Activated T-cell treated with anti-CD3 and anti-CD28 coated beads, Interleukin-2, amount 50 U/mL, for 72 hours (primary cell): ENCODE results near the gene PALB2. TPM values are rescaled to one million over a fixed set of nuclear protein-coding genes. Genes with fewer than 3 reads are reported as not detected.

ENCODE experiments used
- ATAC-seq, 2 donors: fragments of 150-1000 bp; cut with Tn5 transposase; replicated peaks in 1 of 2; 2 replicates each; pipeline ENCODE4 v1.10.0; 2021; ENCODE audit warnings: moderate library complexity in 2 of 2, mild to moderate bottlenecking in 1 of 2
- DNase-seq, 2 donors: peaks; one replicate each; pipeline ENCODE4 v3.0.0; 2021 to 2022; ENCODE audit warnings: mixed read lengths in 1 of 2
- H3K27ac Mint-ChIP-seq: one replicate; pipeline ENCODE4 v1.8.0; 2022; ENCODE audit warnings: mild to moderate bottlenecking, moderate library complexity, mixed read lengths
- H3K27me3 Mint-ChIP-seq: one replicate; pipeline ENCODE4 v1.8.0; 2022; ENCODE audit warnings: low read depth, mixed read lengths
- H3K36me3 Mint-ChIP-seq, 2 donors: one replicate each; pipeline ENCODE4 v1.8.0; 2022; ENCODE audit warnings: mixed read lengths in 2 of 2, mild to moderate bottlenecking in 1 of 2; ENCODE audit not compliant: insufficient read depth in 2 of 2
- H3K4me1 Mint-ChIP-seq: one replicate; pipeline ENCODE4 v1.8.0; 2022; ENCODE audit warnings: low read depth, mixed read lengths
- H3K4me3 Mint-ChIP-seq, 2 donors: one replicate each; pipeline ENCODE4 v1.8.0; 2022; ENCODE audit warnings: mild to moderate bottlenecking in 2 of 2, mixed read lengths in 2 of 2, moderate library complexity in 2 of 2
- H3K9me3 Mint-ChIP-seq, 2 donors: one replicate each; pipeline ENCODE4 v1.8.0; 2022; ENCODE audit warnings: mixed read lengths in 2 of 2
- total RNA-seq, 2 donors: library from RNA; stranded (reverse); gene quantifications; one replicate each; pipeline ENCODE4 v1.2.3, GENCODE V29; 2022

The PALB2 gene
- total RNA-seq, 2 donors from 2014 or later: 22.2 to 31.7 TPM

DNA sequence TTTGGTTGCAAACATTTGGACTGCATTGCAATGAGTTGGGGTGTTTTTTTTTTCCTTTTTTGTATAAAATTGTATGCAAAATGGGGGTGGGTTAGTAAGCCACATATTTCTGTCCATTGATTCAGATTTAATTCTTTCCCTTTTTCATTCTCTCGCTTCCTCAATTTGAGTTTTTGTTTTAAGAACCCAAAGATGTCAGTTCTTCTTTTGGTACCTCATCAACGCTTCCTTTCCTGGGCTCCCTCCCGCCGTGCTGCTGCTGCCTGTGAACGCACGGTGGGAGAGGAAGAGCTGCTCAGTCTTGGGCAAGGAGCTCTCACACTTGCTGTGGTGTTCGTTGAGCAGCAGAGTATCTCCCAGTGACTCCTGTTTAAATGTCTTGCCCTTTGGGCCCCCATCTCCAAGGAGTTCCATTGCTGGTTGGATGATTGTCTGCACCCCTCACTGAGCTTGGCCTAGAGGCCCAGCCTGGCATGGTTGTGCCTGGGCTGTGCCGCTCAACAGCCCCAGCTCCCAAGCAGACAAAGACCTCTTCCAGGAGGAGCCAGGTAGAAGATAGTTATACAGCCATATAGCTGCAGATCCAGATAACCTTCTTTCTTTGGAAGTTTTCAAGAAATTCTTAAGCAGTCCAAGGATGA is 70.0 kb downstream of the PALB2 start:
- Mint-ChIP-seq H3K4me1 (no peaks in the 10 kb centered on the region), H3K36me3 (peaks cover 2 to 20% of the 10 kb centered on the region in 2 donors), H3K9me3 (no peaks in the 10 kb centered on the region), H3K27me3 (no peaks in the 10 kb centered on the region), H3K27ac (no peak overlapping the region), H3K4me3 (no peak overlapping the region)
- DNase-seq: no peak
- ATAC-seq: no peak

DNA sequence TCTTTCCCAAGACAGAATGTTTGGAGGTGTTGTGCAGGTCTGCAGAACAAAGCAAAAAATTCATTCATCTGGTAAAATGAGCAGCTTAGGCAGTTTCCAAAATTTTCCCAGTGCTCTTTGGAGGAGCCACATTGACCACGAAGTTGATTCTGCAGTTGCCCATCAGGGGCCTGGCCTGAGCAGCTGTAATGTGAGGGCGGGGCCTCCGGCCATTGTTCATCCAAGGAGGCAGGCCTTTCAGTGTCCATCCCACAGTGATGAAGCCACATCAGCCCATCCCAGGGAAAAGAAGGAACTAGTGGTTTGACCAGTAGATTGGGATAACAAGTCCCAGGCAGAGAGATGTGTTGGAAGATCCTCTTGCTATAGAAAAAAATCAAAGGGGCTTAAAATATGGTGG is 73.5 kb downstream of the PALB2 start:
- Mint-ChIP-seq H3K27me3 (no peaks in the 10 kb centered on the region), H3K4me1 (peaks cover 1% of the 10 kb centered on the region), H3K9me3 (no peaks in the 10 kb centered on the region), H3K36me3 (peaks cover 3 to 37% of the 10 kb centered on the region in 2 donors), H3K27ac (peak overlapping the region; percentile 26), H3K4me3 (no peak overlapping the region)
- DNase-seq: no peak
- no peak for ATAC-seq

DNA sequence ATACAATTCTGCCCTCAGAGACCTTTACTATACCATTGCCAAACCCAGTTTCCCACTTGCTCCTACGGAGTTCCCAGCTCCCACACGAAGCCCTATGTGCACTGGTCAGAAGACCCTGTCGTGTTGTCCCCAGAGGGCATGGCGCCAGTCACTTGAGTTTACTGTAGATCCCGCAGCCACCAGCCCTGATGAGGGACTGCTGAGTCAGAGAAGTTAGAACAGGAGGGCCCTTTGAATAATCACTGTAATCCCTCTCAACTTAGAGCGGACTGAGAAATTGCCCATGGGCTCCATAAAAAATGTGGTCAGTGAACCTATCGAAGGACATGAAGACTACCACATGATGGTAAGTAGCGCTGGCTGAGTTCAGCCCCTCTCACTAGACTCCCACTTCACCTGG is 74.4 kb downstream of the PALB2 start:
- Mint-ChIP-seq H3K4me3 (no peak overlapping the region), H3K36me3 (peaks cover 3 to 42% of the 10 kb centered on the region in 2 donors), H3K4me1 (peaks cover 7% of the 10 kb centered on the region), H3K27ac (no peak overlapping the region), H3K27me3 (no peaks in the 10 kb centered on the region), H3K9me3 (no peaks in the 10 kb centered on the region)
- ATAC-seq (no peak), DNase-seq (no peak)

DNA sequence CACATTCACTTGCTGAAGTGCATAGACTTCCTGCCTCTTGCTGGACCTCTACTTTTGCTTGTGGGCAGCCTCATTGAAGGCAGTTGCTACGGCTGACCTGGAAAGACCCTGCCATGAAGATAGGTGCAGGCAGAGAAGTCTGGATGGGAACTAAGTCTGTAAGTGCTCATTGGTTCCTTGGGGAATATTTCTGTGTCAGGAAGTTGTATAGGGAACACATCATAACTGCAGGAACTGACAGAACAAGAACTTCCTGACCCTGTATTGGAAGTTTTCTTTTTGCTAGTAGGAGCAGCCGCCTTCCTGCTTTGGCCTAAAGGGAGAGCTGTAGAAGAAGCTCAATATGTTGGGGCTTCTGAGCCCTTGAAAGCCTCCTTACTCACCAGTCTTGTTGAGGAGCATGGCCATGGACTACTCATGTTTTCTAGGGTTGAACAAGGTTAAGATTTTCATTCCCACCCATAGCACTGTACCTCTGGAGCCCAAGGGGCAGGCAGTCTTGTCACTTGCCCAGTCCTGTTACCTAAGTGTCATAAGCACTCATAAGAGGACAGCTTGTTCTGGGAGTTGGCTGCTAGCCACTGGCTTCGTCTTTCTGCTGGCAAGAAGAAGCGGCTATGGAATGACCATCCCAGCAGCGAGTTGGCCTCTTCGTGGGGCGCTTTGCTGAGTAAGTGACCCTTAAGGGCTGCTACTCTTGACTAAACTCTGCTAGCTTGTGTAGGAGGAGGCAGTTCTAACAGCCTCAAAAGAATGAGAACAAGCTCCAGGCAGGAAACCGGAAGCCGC is 76.3 kb downstream of the PALB2 start:
- Mint-ChIP-seq H3K4me1 (peaks cover 21% of the 10 kb centered on the region), H3K27ac (no peak overlapping the region), H3K27me3 (no peaks in the 10 kb centered on the region), H3K36me3 (peaks cover 3 to 39% of the 10 kb centered on the region in 2 donors), H3K9me3 (no peaks in the 10 kb centered on the region), H3K4me3 (no peak overlapping the region)
- ATAC-seq (no peak), DNase-seq (no peak)

DNA sequence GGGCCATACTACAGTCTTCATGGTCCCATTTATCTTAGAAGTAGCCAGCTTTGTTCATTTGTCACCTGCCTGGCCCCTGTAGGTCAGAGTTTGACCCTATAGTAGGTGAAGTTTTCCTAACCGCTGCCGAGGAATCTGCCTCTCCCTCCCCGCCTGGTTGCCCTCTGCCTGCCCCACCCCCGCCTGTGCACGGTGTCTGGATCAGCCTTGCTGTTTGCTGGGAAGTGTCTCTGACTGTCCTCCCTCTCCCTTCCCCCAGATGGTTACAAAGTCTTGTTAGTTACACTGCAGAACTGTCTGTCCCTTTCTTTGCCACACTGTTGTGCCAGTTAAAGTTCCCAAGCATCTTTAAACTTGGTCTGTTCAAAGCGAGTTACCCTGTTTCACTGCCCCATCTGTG is 77.9 kb downstream of the PALB2 start:
- H3K4me3 Mint-ChIP-seq: no peak overlapping the region
- peaks cover 34% of the 10 kb centered on the region for H3K4me1 Mint-ChIP-seq
- H3K27me3 Mint-ChIP-seq: no peaks in the 10 kb centered on the region
- H3K9me3 Mint-ChIP-seq: no peaks in the 10 kb centered on the region
- ATAC-seq (no peak), DNase-seq (no peak)
- peaks cover 1 to 35% of the 10 kb centered on the region in 2 donors for H3K36me3 Mint-ChIP-seq
- no peak overlapping the region for H3K27ac Mint-ChIP-seq

DNA sequence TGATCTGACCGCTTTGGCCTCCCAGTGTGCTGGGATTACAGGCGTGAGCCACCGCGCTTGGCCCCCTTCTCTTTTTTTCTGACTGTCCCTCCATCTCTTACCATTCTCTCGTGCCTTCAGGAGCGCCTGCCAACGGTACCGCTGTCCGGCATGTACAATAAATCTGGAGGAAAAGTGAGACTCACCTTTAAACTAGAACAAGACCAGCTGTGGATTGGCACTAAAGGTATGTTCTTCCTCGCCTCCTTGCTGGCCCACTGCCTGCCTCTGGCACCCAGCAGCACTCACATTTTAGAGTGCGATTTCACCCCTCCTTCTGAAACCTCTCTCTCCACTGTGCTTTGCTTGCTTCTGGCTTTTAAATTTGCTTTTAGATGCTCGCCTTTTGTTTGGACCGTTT is 78.6 kb downstream of the PALB2 start:
- Mint-ChIP-seq H3K27ac (no peak overlapping the region), H3K4me3 (no peak overlapping the region), H3K27me3 (no peaks in the 10 kb centered on the region), H3K4me1 (peaks cover 34% of the 10 kb centered on the region), H3K36me3 (peaks cover 1 to 32% of the 10 kb centered on the region in 2 donors), H3K9me3 (no peaks in the 10 kb centered on the region)
- DNase-seq (no peak), ATAC-seq (no peak)

DNA sequence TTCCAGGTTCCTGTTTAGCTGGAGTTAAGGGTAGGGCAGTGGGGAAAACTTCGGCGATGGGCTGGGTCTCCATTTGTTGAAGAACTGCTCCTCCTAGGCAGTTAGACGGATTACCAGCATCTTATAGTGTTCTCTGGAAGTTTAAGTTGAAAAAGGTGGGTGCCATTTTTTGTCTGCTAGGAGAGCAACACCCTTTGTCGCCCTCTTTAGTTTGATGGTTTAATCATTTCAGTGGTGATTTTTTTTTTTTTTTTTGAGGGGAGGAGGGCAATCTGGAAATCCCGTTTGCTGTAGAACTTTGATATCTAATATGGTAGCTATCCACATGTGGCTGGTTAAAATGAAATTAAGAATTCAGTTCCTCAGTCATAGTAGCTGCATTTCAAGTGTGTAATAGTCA is 79.5 kb downstream of the PALB2 start:
- H3K9me3 Mint-ChIP-seq: no peaks in the 10 kb centered on the region
- no peak overlapping the region for H3K4me3 Mint-ChIP-seq
- H3K36me3 Mint-ChIP-seq: peaks cover 1 to 29% of the 10 kb centered on the region in 2 donors
- peaks cover 41% of the 10 kb centered on the region for H3K4me1 Mint-ChIP-seq
- DNase-seq: no peak
- no peak overlapping the region for H3K27ac Mint-ChIP-seq
- no peaks in the 10 kb centered on the region for H3K27me3 Mint-ChIP-seq
- ATAC-seq: no peak

DNA sequence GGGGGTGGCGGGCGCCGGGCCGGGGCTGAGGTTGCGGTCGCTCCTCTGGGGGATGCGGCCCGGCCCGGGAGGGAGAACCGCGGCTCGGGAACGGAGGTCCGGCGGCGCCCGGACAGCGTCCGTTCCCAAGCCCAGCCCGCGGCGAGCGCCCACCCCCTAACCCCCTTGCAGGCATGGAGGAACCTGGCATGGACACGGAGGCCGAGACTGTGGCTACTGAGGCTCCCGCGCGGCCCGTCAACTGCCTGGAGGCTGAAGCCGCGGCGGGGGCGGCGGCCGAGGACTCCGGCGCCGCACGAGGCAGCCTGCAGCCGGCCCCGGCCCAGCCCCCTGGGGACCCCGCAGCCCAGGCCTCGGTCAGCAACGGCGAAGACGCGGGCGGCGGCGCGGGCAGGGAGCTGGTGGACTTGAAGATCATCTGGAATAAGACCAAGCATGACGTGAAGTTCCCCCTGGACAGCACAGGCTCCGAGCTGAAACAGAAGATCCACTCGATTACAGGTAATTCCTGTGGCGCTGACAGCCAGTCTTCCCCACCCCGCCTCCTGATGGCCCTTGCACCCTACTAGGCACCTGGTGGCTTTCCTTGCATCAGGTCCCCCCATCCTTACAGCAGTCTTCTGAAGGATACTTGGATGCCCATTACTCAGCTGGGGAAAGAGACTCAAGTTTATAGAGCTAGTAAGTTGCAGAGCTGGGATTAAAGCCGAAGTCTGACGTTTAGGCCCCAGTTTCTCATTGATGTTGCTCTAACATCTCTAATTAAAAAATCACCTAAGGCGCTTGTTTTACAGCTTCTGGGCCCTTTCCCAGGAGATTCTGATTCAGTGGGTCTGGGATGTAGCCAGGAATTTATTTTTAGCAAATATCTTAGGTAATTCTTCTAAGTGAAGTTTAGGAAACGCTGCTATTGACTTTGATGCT is 83.1 kb downstream of the PALB2 start:
- peaks cover 0 to 15% of the 10 kb centered on the region in 2 donors for H3K36me3 Mint-ChIP-seq
- no peak for DNase-seq

DNA sequence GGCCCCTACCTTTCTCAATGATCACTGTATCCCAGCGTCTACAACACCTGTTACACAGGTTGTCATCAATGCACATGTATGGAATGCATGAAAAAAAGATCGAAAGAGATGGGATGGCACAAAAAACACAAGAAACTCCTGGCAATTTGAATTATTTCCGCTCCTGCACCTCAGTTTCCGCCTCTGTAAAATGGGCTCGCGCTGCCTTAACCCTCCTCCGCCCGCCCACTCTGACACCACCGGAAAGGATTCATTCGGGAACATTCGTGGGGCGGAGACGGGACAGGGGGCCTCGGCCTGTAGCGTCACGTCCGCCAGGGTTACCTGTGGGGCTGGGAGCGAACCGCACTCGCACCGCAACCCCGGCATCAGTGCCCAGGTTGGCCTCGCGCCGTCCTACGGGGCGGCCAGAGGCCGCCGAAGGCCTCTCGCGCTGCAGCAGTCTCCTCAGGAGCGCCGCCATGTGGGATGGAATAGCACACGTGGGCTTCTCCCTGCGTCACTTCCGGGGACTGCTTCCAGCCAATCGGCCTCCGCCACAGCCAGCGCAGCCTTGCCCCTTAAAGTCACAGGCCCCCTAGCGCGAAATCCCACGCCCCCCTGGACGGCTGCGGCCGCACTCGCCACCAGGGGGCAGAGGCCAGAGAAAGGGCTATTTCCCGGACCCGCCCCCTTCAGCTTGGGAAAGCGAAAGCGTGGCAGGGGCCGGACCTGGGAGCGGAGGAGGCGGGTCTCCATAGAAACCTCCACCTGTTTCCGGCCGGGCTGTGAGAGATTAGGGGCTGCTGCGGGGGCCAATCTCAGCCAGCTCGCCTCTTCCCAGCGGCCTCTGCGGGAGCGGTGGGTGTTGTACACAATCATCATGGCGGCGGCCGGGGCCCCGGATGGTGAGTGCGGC is 84.0 kb downstream of the PALB2 start, which contains the start of the genes EARS2 and UBFD1:
Gene EARS2 (minus strand): TSS at position 470 of the 898 bp plus-strand sequence. CDS start 7 bp downstream, at position 463.
Gene UBFD1 (plus strand): TSS at position 847 of the 898 bp plus-strand sequence. CDS start 16 bp downstream, at position 863.
- H3K9me3 Mint-ChIP-seq: no peaks in the 10 kb centered on the region
- H3K36me3 Mint-ChIP-seq: peaks cover 0 to 6% of the 10 kb centered on the region in 2 donors
- ATAC-seq (peak; percentile 93), DNase-seq (peak; percentile 98 to 99)
- H3K27ac Mint-ChIP-seq: peak within 1 kb of the TSS; percentile 92
- no peaks in the 10 kb centered on the region for H3K27me3 Mint-ChIP-seq
- peak within 1 kb of the TSS; percentile 97 for H3K4me3 Mint-ChIP-seq
- H3K4me1 Mint-ChIP-seq: peaks cover 57% of the 10 kb centered on the region

More for the DNA sequence above, 83.1 kb downstream of the PALB2 start:
- Mint-ChIP-seq H3K27me3 (no peaks in the 10 kb centered on the region), H3K27ac (peak overlapping the region; percentile 91), H3K4me3 (peak overlapping the region; percentile 97), H3K4me1 (peaks cover 63% of the 10 kb centered on the region), H3K9me3 (no peaks in the 10 kb centered on the region)
- ATAC-seq: peak in 1 of 2 donors; percentile 13

DNA sequence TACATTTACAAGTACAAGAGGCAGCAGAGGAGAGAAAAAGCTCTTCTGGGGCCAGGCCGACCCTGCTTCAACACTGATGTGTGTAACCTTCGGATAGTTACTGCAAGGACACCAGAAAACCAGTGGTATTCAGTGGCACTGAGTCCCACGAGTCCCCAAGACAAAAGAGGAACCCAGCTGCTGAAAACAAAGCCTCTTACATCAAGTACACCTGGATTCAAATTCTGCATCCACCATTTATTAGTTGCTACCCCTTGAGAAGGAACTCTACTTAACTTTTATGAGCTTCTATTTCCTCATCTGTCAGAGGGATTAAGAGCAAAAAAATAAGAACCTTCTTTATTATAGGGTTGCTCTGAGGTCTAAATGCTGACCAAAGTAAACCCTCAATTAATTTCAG is 86.6 kb downstream of the PALB2 start:
- DNase-seq: no peak
- ATAC-seq: no peak
- H3K27ac Mint-ChIP-seq: no peak overlapping the region
- H3K27me3 Mint-ChIP-seq: no peaks in the 10 kb centered on the region
- H3K4me3 Mint-ChIP-seq: no peak overlapping the region
- peaks cover 39% of the 10 kb centered on the region for H3K4me1 Mint-ChIP-seq
- H3K36me3 Mint-ChIP-seq: peaks cover 2 to 12% of the 10 kb centered on the region in 2 donors
- no peaks in the 10 kb centered on the region for H3K9me3 Mint-ChIP-seq
